ENCODE results near the gene CNP. TPM values are rescaled to one million over a fixed set of nuclear protein-coding genes. Genes with fewer than 3 reads are reported as not detected.

Gene CNP
- total RNA-seq, 1 donor from 2014 or later = 25.1 TPM

DNA sequence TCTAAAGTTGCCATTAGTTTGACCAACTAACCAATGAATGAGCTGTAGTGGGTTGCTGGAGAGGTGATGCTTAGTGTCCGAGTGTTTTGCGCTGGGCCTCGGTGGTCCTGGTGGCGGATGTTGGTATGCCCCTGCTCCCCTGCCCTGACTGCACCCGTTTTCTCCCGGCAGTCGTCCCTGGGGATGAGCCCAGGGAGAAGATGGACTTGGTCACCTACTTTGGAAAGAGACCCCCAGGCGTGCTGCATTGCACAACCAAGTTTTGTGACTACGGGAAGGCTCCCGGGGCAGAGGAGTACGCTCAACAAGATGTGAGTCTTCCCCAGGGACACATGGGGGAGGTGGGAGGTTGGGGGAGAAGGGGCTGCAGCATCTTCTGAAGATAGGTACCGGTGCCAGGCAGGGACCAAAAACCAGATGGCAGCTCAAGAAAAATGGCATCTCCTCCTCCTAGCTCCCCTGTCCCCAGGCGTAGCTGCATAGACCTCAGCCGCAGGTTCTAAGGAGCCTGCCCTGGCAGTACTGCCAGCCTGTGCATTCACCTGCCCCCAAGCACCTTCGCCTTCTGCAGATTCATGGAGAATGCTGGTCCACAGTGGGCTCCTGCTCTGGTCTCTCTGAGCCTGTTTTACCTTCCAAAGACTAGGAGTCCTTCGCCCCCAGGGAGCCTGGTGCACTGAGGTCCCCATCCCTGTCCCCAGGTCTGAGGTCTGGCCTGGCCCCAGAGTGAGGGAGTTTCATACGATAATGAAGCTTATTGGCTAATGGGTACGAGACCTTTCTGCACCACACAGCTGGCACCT lies 5.3 kb downstream of the CNP start:
- H3K27ac ChIP-seq (ENCODE audit: low read depth, low read length) = peak overlapping the region; percentile 84
- peak overlapping the region in 2 of 3 donors; percentile 66 to 80 for H3K9ac ChIP-seq (ENCODE audit: low read depth in 1 of 3, low read length in 3 of 3)
- peaks cover 45 to 65% (median 53%) of the 10 kb centered on the region in 3 donors for H3K36me3 ChIP-seq (ENCODE audit: control insufficient read depth in 3 of 3, insufficient read depth in 3 of 3, low read length in 3 of 3)
- no peaks in the 10 kb centered on the region for H3K27me3 ChIP-seq (ENCODE audit: control insufficient read depth in 3 of 3, insufficient read depth in 3 of 3, low read length in 3 of 3)
- H3K4me1 ChIP-seq (ENCODE audit: control insufficient read depth in 3 of 3, insufficient read depth in 3 of 3, low read length in 3 of 3) = peaks cover 50 to 67% (median 66%) of the 10 kb centered on the region in 3 donors
- H3K4me3 ChIP-seq (ENCODE audit: low read length in 3 of 3) = peak overlapping the region in 2 of 3 donors; percentile 24 to 29
- H3K9me3 ChIP-seq (ENCODE audit: control insufficient read depth in 3 of 3, low read length in 3 of 3) = no peaks in the 10 kb centered on the region

DNA sequence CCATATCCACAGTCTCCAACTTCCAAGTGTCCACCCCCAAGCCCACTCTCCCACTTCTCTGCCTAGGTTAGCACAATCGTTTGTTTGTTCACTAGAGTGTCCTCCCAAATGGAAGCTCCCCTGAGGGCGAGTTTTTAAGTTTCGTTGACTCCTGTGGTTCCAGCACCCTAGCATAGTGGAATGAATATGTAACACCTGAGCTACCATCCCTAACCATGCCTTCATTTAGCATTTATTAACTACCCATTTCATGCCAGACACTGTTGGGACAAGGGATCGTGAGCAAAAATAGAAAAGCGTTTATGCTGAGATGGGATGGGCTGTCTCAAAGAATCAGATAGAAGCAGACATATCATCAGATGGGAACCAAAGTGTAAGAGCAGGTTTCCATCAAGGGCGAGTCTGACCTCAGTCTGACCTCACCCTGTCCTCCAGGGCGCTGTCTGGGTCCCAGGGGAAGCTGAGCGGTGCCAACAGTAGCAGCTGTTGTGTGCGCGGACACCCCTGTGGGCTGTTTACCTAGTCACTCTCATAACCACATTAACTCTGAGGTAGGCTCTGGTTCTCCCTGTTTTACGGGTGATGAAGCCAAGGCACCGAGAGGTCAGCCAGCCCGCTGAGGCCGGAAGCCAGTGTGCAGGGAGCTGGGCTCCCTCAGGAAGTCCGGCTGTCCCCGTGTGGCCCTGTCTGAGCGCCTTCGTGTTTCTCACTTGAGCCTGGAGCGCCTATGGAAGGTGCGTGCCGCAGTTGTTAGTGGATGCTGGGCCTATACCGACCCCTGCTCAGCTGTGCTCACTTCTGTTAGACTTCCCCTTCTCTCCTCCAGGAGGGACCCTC lies 6.2 kb downstream of the CNP start:
- Histone ChIP-seq H3K4me1 (ENCODE audit: control insufficient read depth in 3 of 3, insufficient read depth in 3 of 3, low read length in 3 of 3) (peaks cover 45 to 60% (median 59%) of the 10 kb centered on the region in 3 donors), H3K9ac (ENCODE audit: low read depth in 1 of 3, low read length in 3 of 3) (peak overlapping the region; percentile 58 to 80 (median 71)), H3K9me3 (ENCODE audit: control insufficient read depth in 3 of 3, low read length in 3 of 3) (no peaks in the 10 kb centered on the region), H3K27me3 (ENCODE audit: control insufficient read depth in 3 of 3, insufficient read depth in 3 of 3, low read length in 3 of 3) (no peaks in the 10 kb centered on the region), H3K36me3 (ENCODE audit: control insufficient read depth in 3 of 3, insufficient read depth in 3 of 3, low read length in 3 of 3) (peaks cover 52 to 70% (median 62%) of the 10 kb centered on the region in 3 donors), H3K4me3 (ENCODE audit: low read length in 3 of 3) (peak overlapping the region; percentile 24 to 58 (median 35)), H3K27ac (ENCODE audit: low read depth, low read length) (peak overlapping the region; percentile 84)

DNA sequence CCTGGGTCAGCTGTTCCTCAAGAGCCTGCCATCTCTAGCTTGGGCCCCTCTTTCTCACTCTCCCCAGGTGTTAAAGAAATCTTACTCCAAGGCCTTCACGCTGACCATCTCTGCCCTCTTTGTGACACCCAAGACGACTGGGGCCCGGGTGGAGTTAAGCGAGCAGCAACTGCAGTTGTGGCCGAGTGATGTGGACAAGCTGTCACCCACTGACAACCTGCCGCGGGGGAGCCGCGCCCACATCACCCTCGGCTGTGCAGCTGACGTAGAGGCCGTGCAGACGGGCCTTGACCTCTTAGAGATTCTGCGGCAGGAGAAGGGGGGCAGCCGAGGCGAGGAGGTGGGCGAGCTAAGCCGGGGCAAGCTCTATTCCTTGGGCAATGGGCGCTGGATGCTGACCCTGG lies 6.8 kb downstream of the CNP start:
- peak overlapping the region; percentile 58 to 80 (median 71) for H3K9ac ChIP-seq (ENCODE audit: low read depth in 1 of 3, low read length in 3 of 3)
- H3K9me3 ChIP-seq (ENCODE audit: control insufficient read depth in 3 of 3, low read length in 3 of 3) = no peaks in the 10 kb centered on the region
- peak overlapping the region; percentile 84 for H3K27ac ChIP-seq (ENCODE audit: low read depth, low read length)
- H3K27me3 ChIP-seq (ENCODE audit: control insufficient read depth in 3 of 3, insufficient read depth in 3 of 3, low read length in 3 of 3) = no peaks in the 10 kb centered on the region
- peaks cover 38 to 54% (median 53%) of the 10 kb centered on the region in 3 donors for H3K4me1 ChIP-seq (ENCODE audit: control insufficient read depth in 3 of 3, insufficient read depth in 3 of 3, low read length in 3 of 3)
- peak overlapping the region; percentile 3 to 58 (median 35) for H3K4me3 ChIP-seq (ENCODE audit: low read length in 3 of 3)
- peaks cover 52 to 70% (median 63%) of the 10 kb centered on the region in 3 donors for H3K36me3 ChIP-seq (ENCODE audit: control insufficient read depth in 3 of 3, insufficient read depth in 3 of 3, low read length in 3 of 3)

DNA sequence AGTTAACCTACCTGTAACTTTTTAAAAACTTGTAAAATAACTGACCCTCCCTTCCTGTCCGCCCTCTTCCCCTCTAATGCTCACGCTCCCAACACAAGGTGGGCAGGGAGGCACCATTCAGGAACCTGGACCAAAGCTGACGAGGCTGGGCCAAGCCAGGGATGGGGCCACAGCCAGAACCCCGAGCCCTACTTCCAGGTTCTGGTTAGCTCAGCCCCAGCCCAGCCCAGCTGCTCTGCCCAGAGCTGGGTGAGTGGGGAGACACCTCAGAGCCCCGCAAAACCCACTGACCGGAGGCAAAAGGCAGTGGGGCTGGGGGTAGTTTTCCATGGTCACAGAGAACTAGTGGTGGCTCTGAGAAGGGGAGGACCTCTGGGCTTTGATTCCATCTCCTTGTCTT lies 7.4 kb downstream of the CNP start:
- Histone ChIP-seq H3K9ac (ENCODE audit: low read depth in 1 of 3, low read length in 3 of 3) (peak overlapping the region in 1 of 3 donors; percentile 80), H3K4me3 (ENCODE audit: low read length in 3 of 3) (no peak overlapping the region), H3K27ac (ENCODE audit: low read depth, low read length) (peak overlapping the region; percentile 84), H3K36me3 (ENCODE audit: control insufficient read depth in 3 of 3, insufficient read depth in 3 of 3, low read length in 3 of 3) (peaks cover 49 to 66% (median 60%) of the 10 kb centered on the region in 3 donors), H3K27me3 (ENCODE audit: control insufficient read depth in 3 of 3, insufficient read depth in 3 of 3, low read length in 3 of 3) (no peaks in the 10 kb centered on the region), H3K4me1 (ENCODE audit: control insufficient read depth in 3 of 3, insufficient read depth in 3 of 3, low read length in 3 of 3) (peaks cover 33 to 49% (median 48%) of the 10 kb centered on the region in 3 donors), H3K9me3 (ENCODE audit: control insufficient read depth in 3 of 3, low read length in 3 of 3) (no peaks in the 10 kb centered on the region)

DNA sequence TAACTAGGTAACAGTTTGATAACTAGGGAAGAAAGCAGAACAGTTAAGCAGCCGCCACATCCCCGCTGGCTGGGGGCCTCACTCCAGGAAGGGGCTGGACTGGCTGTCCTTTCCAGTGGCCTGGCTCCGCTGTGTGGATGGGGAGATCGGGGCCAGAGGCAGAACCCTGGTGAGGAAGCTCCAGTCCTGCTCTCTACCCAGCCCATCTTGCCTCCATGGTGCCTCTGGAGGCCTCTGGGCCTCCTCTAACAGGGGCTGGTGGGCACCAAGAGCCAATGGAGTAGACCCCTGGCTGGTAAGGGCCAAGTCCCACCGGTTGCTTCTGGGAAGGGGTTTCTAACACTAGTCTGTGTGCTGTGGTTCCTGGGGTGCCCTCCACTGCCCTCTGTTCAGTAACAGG lies 8.1 kb downstream of the CNP start:
- Histone ChIP-seq H3K9ac (ENCODE audit: low read depth in 1 of 3, low read length in 3 of 3) (peak overlapping the region in 1 of 3 donors; percentile 80), H3K36me3 (ENCODE audit: control insufficient read depth in 3 of 3, insufficient read depth in 3 of 3, low read length in 3 of 3) (peaks cover 49 to 65% (median 60%) of the 10 kb centered on the region in 3 donors), H3K4me1 (ENCODE audit: control insufficient read depth in 3 of 3, insufficient read depth in 3 of 3, low read length in 3 of 3) (peaks cover 33 to 49% (median 48%) of the 10 kb centered on the region in 3 donors), H3K27ac (ENCODE audit: low read depth, low read length) (peak overlapping the region; percentile 37), H3K9me3 (ENCODE audit: control insufficient read depth in 3 of 3, low read length in 3 of 3) (no peaks in the 10 kb centered on the region), H3K4me3 (ENCODE audit: low read length in 3 of 3) (no peak overlapping the region), H3K27me3 (ENCODE audit: control insufficient read depth in 3 of 3, insufficient read depth in 3 of 3, low read length in 3 of 3) (no peaks in the 10 kb centered on the region)

DNA sequence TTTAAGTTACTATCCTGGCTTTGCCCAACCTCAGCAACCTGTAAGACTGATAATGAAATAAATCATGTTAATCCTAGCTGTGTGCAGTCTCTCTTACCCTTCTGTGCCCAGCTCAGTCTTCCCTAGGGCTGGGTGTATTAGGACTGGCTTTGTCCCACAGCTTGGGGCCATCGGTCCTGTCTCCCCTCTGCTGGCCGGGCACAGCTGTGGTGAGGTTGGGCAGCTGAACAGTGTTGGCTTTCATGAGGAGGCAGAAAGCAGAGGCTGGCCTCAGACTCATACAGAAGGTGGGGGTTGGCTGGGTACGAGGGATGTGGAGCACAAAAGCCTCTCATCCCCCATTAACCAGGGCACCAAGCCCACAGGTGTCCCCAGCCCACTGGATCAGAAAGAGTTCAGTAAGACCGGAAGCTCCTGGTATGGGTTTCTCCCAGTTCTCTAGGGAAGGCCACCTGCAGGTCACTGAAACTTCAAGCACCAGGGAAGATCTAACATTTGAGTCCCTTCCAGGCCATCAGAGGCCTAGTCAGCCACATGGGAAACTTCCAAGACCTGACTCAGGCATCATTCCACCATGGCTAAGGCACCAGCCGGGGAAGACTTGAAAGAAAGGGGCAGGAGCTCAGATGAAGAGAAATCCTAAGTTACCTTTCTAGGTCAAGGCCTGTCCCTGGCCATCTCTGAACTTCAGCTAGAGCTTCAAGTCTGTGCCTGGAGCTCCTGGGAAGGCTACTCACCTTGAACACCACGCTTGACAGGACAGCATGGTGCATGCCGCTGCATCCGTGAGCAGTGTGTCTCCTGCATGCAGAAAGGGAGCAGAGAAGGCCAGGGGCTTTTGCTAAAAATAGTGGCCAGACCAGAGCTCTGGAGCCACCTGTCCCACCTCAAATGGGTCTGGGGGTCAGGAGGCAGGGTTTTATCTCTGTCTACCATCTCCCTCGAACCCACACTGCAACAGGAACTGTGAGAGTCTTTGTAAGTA lies 8.8 kb downstream of the CNP start:
- H3K9me3 ChIP-seq (ENCODE audit: control insufficient read depth in 3 of 3, low read length in 3 of 3) = no peaks in the 10 kb centered on the region
- no peak overlapping the region for H3K4me3 ChIP-seq (ENCODE audit: low read length in 3 of 3)
- no peaks in the 10 kb centered on the region for H3K27me3 ChIP-seq (ENCODE audit: control insufficient read depth in 3 of 3, insufficient read depth in 3 of 3, low read length in 3 of 3)
- peaks cover 49 to 64% (median 63%) of the 10 kb centered on the region in 3 donors for H3K36me3 ChIP-seq (ENCODE audit: control insufficient read depth in 3 of 3, insufficient read depth in 3 of 3, low read length in 3 of 3)
- peak overlapping the region; percentile 37 for H3K27ac ChIP-seq (ENCODE audit: low read depth, low read length)
- H3K9ac ChIP-seq (ENCODE audit: low read depth in 1 of 3, low read length in 3 of 3) = peak overlapping the region in 2 of 3 donors; percentile 63 to 80
- H3K4me1 ChIP-seq (ENCODE audit: control insufficient read depth in 3 of 3, insufficient read depth in 3 of 3, low read length in 3 of 3) = peaks cover 33 to 49% (median 48%) of the 10 kb centered on the region in 3 donors

DNA sequence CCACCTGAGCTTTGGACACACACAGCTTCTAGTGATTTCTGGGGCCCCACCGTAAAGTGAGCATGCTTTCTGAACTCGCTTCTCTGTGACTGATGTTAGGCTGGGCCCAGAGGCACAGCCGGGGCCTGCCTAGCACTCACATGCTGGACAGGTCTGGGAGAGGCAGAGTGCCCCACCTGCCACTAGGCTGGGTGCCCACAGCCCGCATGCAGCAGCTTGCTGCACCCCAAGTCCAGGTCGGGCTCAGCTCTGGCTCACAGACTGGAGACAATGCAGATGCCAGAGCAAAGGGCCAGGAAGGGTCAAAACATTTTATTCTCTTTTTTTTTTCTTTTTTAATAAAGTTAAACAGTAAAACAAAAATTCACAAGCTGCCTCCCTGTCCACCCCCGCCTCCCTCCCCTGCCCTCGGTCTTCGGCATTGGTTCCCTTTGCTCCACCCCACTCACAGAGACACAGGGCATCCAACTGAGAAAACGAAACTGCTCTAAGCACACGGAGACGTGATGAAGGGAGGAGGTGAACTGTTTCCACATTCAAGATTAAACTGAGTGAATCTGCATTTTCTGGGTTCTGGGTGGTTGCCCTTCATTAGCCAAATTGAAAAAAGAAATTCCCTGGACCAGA lies 9.7 kb downstream of the CNP start:
- Histone ChIP-seq H3K4me3 (ENCODE audit: low read length in 3 of 3) (no peak overlapping the region), H3K9ac (ENCODE audit: low read depth in 1 of 3, low read length in 3 of 3) (peak overlapping the region in 2 of 3 donors; percentile 25 to 63), H3K27me3 (ENCODE audit: control insufficient read depth in 3 of 3, insufficient read depth in 3 of 3, low read length in 3 of 3) (no peaks in the 10 kb centered on the region), H3K4me1 (ENCODE audit: control insufficient read depth in 3 of 3, insufficient read depth in 3 of 3, low read length in 3 of 3) (peaks cover 26 to 45% (median 42%) of the 10 kb centered on the region in 3 donors), H3K36me3 (ENCODE audit: control insufficient read depth in 3 of 3, insufficient read depth in 3 of 3, low read length in 3 of 3) (peaks cover 56 to 66% (median 64%) of the 10 kb centered on the region in 3 donors), H3K27ac (ENCODE audit: low read depth, low read length) (no peak overlapping the region), H3K9me3 (ENCODE audit: control insufficient read depth in 3 of 3, low read length in 3 of 3) (no peaks in the 10 kb centered on the region)

DNA sequence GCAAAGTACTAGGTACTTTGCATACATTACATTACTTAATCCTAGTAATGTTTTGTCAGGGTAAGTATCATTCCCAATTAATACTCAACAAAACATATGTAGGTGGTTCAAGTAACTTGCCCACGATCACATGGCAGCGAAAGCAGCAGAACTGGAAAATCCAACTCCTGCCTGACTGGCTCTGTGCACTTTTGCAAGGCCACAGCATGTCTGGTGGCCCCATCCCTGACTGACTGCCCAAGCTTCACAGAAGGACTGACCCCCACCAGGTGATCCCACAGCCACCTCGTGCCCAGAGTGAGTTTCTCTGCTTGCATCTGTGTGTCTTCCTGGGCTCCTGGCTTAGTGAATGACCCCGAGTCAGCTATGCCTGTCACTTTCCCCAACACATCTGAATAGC lies 11.4 kb downstream of the CNP start:
- Histone ChIP-seq H3K4me1 (ENCODE audit: control insufficient read depth in 3 of 3, insufficient read depth in 3 of 3, low read length in 3 of 3) (peaks cover 15 to 31% (median 28%) of the 10 kb centered on the region in 3 donors), H3K36me3 (ENCODE audit: control insufficient read depth in 3 of 3, insufficient read depth in 3 of 3, low read length in 3 of 3) (peaks cover 63 to 71% (median 68%) of the 10 kb centered on the region in 3 donors), H3K27ac (ENCODE audit: low read depth, low read length) (no peak overlapping the region), H3K27me3 (ENCODE audit: control insufficient read depth in 3 of 3, insufficient read depth in 3 of 3, low read length in 3 of 3) (no peaks in the 10 kb centered on the region), H3K9ac (ENCODE audit: low read depth in 1 of 3, low read length in 3 of 3) (no peak overlapping the region), H3K4me3 (ENCODE audit: low read length in 3 of 3) (no peak overlapping the region), H3K9me3 (ENCODE audit: control insufficient read depth in 3 of 3, low read length in 3 of 3) (no peaks in the 10 kb centered on the region)

All from skeletal muscle tissue (tissue), 4 donors.